ENCODE data around the gene COX11. TPM values are rescaled to one million over a fixed set of nuclear protein-coding genes. Genes with fewer than 3 reads are reported as not detected.

COX11 gene
- polyA plus RNA-seq, 1 of the 3 experiments (the other 2 are of a cell fraction), result 85.8 TPM

- Histone ChIP-seq H3K27me3 (ENCODE audit: insufficient read depth) (no peaks in the 10 kb centered on the region), H3K9ac (no peak overlapping the region), H3K9me2 (no peaks in the 10 kb centered on the region), H3K4me2 (no peak overlapping the region), H3K36me3 (replicated peaks in 1 of 2; ENCODE audit: control insufficient read depth in 1 of 2, insufficient read depth in 2 of 2, low read length in 1 of 2) (peaks cover 68 to 73% of the 10 kb centered on the region in 2 experiments), H3K27ac (ENCODE audit: low read depth in 2 of 2, low read length in 1 of 2) (no peak overlapping the region), H3K9me3 (no peaks in the 10 kb centered on the region), H3K79me2 (ENCODE audit: insufficient read depth) (no peaks in the 10 kb centered on the region), H2AFZ (ENCODE audit: low read depth) (no peak overlapping the region), H4K20me1 (ENCODE audit: insufficient read depth) (no peaks in the 10 kb centered on the region), H3K4me3 (ENCODE audit: low read depth in 2 of 2, low read length in 1 of 2) (no peak overlapping the region), H3K4me1 (ENCODE audit: control insufficient read depth in 1 of 2, insufficient read depth in 2 of 2, low read depth in 1 of 2, low read length in 1 of 2) (no peaks in the 10 kb centered on the region), H3F3A (replicated peaks; ENCODE audit: insufficient read depth) (no peaks in the 10 kb centered on the region)
- no peak for DNase-seq
- ChIA-PET POLR2A (no interaction called here), CTCF (interaction anchor here (1.1 kb wide), 1 partner anchor 25 kb away, joined by 3 read pairs; no protein-coding TSS in a partner anchor)
- no peak for TF ChIP-seq MEF2A (IDR thresholded peaks at IDR 0.05; ENCODE audit: borderline replicate concordance, low read depth)
- no peak for TF ChIP-seq FOSL2 (IDR thresholded peaks at IDR 0.05; ENCODE audit: borderline replicate concordance, low read depth)
- TF ChIP-seq SIN3A (IDR thresholded peaks at IDR 0.05; ENCODE audit: borderline replicate concordance, low read depth, low read length), result no peak
- no peak for TF ChIP-seq RXRA (IDR thresholded peaks at IDR 0.05; ENCODE audit: borderline replicate concordance, low read depth)
- TF ChIP-seq RCOR1 (IDR thresholded peaks at IDR 0.05; ENCODE audit: low read length), result no peak
- TF ChIP-seq POLR2AphosphoS5 (IDR thresholded peaks at IDR 0.05; ENCODE audit: low read depth, low read length), result no peak
- TF ChIP-seq CTCF (IDR thresholded peaks at IDR 0.05), result no peak
- TF ChIP-seq IRF3 (IDR thresholded peaks at IDR 0.05; ENCODE audit: low read depth, low read length), result no peak
- TF ChIP-seq TAF1 (IDR thresholded peaks at IDR 0.05; ENCODE audit: borderline replicate concordance, low read depth, low read length), result no peak
- no peak for TF ChIP-seq RAD21 (IDR thresholded peaks at IDR 0.05; ENCODE audit: low read length)
- TF ChIP-seq ELF1 (IDR thresholded peaks at IDR 0.05), result no peak
- no peak for TF ChIP-seq CHD2 (IDR thresholded peaks at IDR 0.05; ENCODE audit: low read length, partially characterized antibody)
- no peak for TF ChIP-seq RFX5 (IDR thresholded peaks at IDR 0.05; ENCODE audit: low read length)
- no peak for TF ChIP-seq PBX3 (IDR thresholded peaks at IDR 0.05)
- no peak for TF ChIP-seq TCF12 (IDR thresholded peaks at IDR 0.05)
- WGBS (ENCODE audit: low lambda C conversion rate), result 100% methylated on average over 1 of the region's 1 CpG
These were observed 31.0 kb downstream of the COX11 start for GRCh38 chr17:54937426-54937825.

- no peak for DNase-seq
- Histone ChIP-seq H2AFZ (ENCODE audit: low read depth) (no peak overlapping the region), H3K27me3 (ENCODE audit: insufficient read depth) (no peaks in the 10 kb centered on the region), H3K27ac (ENCODE audit: low read depth in 2 of 2, low read length in 1 of 2) (no peak overlapping the region), H3K4me3 (ENCODE audit: low read depth in 2 of 2, low read length in 1 of 2) (no peak overlapping the region), H3K79me2 (ENCODE audit: insufficient read depth) (no peaks in the 10 kb centered on the region), H3K9me3 (no peaks in the 10 kb centered on the region), H3F3A (replicated peaks; ENCODE audit: insufficient read depth) (no peaks in the 10 kb centered on the region), H3K36me3 (replicated peaks in 1 of 2; ENCODE audit: control insufficient read depth in 1 of 2, insufficient read depth in 2 of 2, low read length in 1 of 2) (peaks cover 67 to 72% of the 10 kb centered on the region in 2 experiments), H3K9me2 (no peaks in the 10 kb centered on the region), H3K9ac (no peak overlapping the region), H3K4me1 (ENCODE audit: control insufficient read depth in 1 of 2, insufficient read depth in 2 of 2, low read depth in 1 of 2, low read length in 1 of 2) (no peaks in the 10 kb centered on the region), H4K20me1 (ENCODE audit: insufficient read depth) (no peaks in the 10 kb centered on the region), H3K4me2 (no peak overlapping the region)
- WGBS (ENCODE audit: low lambda C conversion rate), result 88% methylated on average over 5 of the region's 5 CpGs
- CTCF ChIA-PET, result interaction anchor here (1.1 to 1.8 kb wide), 2 partner anchors 18 to 24 kb away, joined by 3 to 5 read pairs; no protein-coding TSS in a partner anchor
- POLR2A ChIA-PET, result no interaction called here
- no peak for TF ChIP-seq NFIC (IDR thresholded peaks at IDR 0.05; ENCODE audit: borderline replicate concordance)
- no peak for TF ChIP-seq FOXJ3 (CRISPR knock-in tag; IDR thresholded peaks at IDR 0.05)
- TF ChIP-seq EZH2phosphoT487 (IDR thresholded peaks at IDR 0.05; ENCODE audit: borderline replicate concordance, low read depth), result no peak
- no peak for TF ChIP-seq USF2 (IDR thresholded peaks at IDR 0.05; ENCODE audit: borderline replicate concordance, low read depth, low read length)
- no peak for TF ChIP-seq EP300 (IDR thresholded peaks at IDR 0.05; ENCODE audit: borderline replicate concordance in 1 of 2, low read depth in 1 of 2, low read length in 1 of 2)
- TF ChIP-seq MXI1 (IDR thresholded peaks at IDR 0.05; ENCODE audit: low read depth, low read length), result no peak
- no peak for TF ChIP-seq TAF1 (IDR thresholded peaks at IDR 0.05; ENCODE audit: borderline replicate concordance, low read depth, low read length)
- TF ChIP-seq FOXM1 (IDR thresholded peaks at IDR 0.05; ENCODE audit: low read depth), result no peak
- no peak for TF ChIP-seq TEAD4 (IDR thresholded peaks at IDR 0.05; ENCODE audit: borderline replicate concordance, insufficient read depth)
- no peak for TF ChIP-seq CHD2 (IDR thresholded peaks at IDR 0.05; ENCODE audit: low read length, partially characterized antibody)
- no peak for TF ChIP-seq PBX3 (IDR thresholded peaks at IDR 0.05)
- no peak for TF ChIP-seq RFX5 (IDR thresholded peaks at IDR 0.05; ENCODE audit: low read length)
These were observed 31.4 kb downstream of the COX11 start for GRCh38 chr17:54937018-54937417.

All from SK-N-SH (cell line).